GM23338 (cell line): Measurements from ENCODE around the gene PLEKHG5. TPM values are rescaled to one million over a fixed set of nuclear protein-coding genes. Genes with fewer than 3 reads are reported as not detected.
A peak's percentile ranks its signal among the peaks of the same experiment; 100 is the strongest.

Experiments used
- ATAC-seq: fragments of 200-7000 bp; cut with Tn5 transposase; 3 replicates; pipeline ENCODE4 v1.9.1; 2020
- DNase-seq: peaks from one replicate; pipeline ENCODE4 v3.0.0-alpha.2; 2015; ENCODE audit warnings: low spot score
- H2AFZ ChIP-seq: fragments of 200-600 bp; sonication (generic); 2 replicates; pipeline ENCODE4 v1.8.0; 2016; ENCODE audit warnings: antibody characterized with exemption, mild to moderate bottlenecking, moderate library complexity
- H3F3A ChIP-seq: fragments of 200-600 bp; sonication (generic); replicated peaks from 2 replicates; pipeline ENCODE4 v1.8.0; 2017; ENCODE audit warnings: antibody characterized with exemption, mixed run types, low read depth
- H3K27ac ChIP-seq: fragments of 200-600 bp; sonication (generic); 2 replicates; pipeline ENCODE4 v1.6.1; 2016; ENCODE audit warnings: low read depth
- H3K27me3 ChIP-seq: fragments of 200-600 bp; sonication (generic); 2 replicates; pipeline ENCODE4 v1.8.0; 2016; ENCODE audit warnings: mild to moderate bottlenecking, mixed run types, moderate library complexity; ENCODE audit not compliant: insufficient read depth
- H3K36me3 ChIP-seq: fragments of 200-600 bp; sonication (generic); 2 replicates; pipeline ENCODE4 v1.8.0; 2016; ENCODE audit warnings: mild to moderate bottlenecking; ENCODE audit not compliant: insufficient read depth
- H3K4me1 ChIP-seq: fragments of 200-600 bp; sonication (generic); 2 replicates; pipeline ENCODE4 v1.8.0; 2016; ENCODE audit warnings: mild to moderate bottlenecking, moderate library complexity; ENCODE audit not compliant: insufficient read depth
- H3K4me2 ChIP-seq: fragments of 200-600 bp; sonication (generic); 2 replicates; pipeline ENCODE4 v1.7.1; 2017; ENCODE audit warnings: mixed run types
- H3K4me3 ChIP-seq: fragments of 200-600 bp; sonication (generic); 2 replicates; pipeline ENCODE4 v1.6.1; 2016; ENCODE audit warnings: mixed run types
- H3K79me2 ChIP-seq: fragments of 200-600 bp; sonication (generic); replicated peaks from 2 replicates; pipeline ENCODE4 v1.8.0; 2017; ENCODE audit warnings: mild to moderate bottlenecking; ENCODE audit not compliant: insufficient read depth
- H3K9me2 ChIP-seq: fragments of 200-600 bp; sonication (generic); 2 replicates; pipeline ENCODE4 v1.8.0; 2017; ENCODE audit not compliant: insufficient read depth
- H4K20me1 ChIP-seq: fragments of 200-600 bp; sonication (generic); replicated peaks from 2 replicates; pipeline ENCODE4 v1.8.0; 2017; ENCODE audit warnings: mild to moderate bottlenecking; ENCODE audit not compliant: insufficient read depth
- H3K27ac Mint-ChIP-seq: 2 replicates; pipeline ENCODE4 v1.8.0; 2020; ENCODE audit warnings: inconsistent platforms, mild to moderate bottlenecking, moderate library complexity, mixed read lengths
- H3K27me3 Mint-ChIP-seq: 3 replicates; pipeline ENCODE4 v1.8.0; 2022; ENCODE audit warnings: low read depth, mild to moderate bottlenecking, moderate library complexity, mixed read lengths, inconsistent platforms; ENCODE audit not compliant: insufficient read depth, poor library complexity
- H3K36me3 Mint-ChIP-seq: 3 replicates; pipeline ENCODE4 v1.8.0; 2021; ENCODE audit warnings: low read depth, mild to moderate bottlenecking, inconsistent platforms, moderate library complexity, mixed read lengths
- H3K4me1 Mint-ChIP-seq: 3 replicates; pipeline ENCODE4 v1.8.0; 2020; ENCODE audit warnings: mild to moderate bottlenecking, inconsistent platforms, mixed read lengths
- H3K4me3 Mint-ChIP-seq: 3 replicates; pipeline ENCODE4 v1.8.0; 2021; ENCODE audit warnings: moderate library complexity, mild to moderate bottlenecking, inconsistent platforms, mixed read lengths
- H3K9me3 Mint-ChIP-seq: 3 replicates; pipeline ENCODE4 v1.8.0; 2020; ENCODE audit warnings: moderate library complexity, mild to moderate bottlenecking, inconsistent platforms, mixed read lengths
- CREB1 ChIP-seq: fragments of 250-450 bp; sonication (Bioruptor Pico); IDR thresholded peaks from 2 replicates; pipeline ENCODE4 v1.5.0; 2020; ENCODE audit warnings: low read depth, mild to moderate bottlenecking, moderate library complexity
- EZH2 ChIP-seq: fragments of 200-600 bp; sonication (generic); IDR thresholded peaks from one replicate; pipeline ENCODE4 v1.8.0; 2017; ENCODE audit warnings: antibody characterized with exemption, mild to moderate bottlenecking, low read depth; ENCODE audit not compliant: unreplicated experiment
- EZH2phosphoT487 ChIP-seq: fragments of 200-600 bp; sonication (generic); IDR thresholded peaks from one replicate; pipeline ENCODE4 v1.8.1; 2018; ENCODE audit warnings: antibody characterized with exemption; ENCODE audit not compliant: unreplicated experiment
- JUNB ChIP-seq: IDR thresholded peaks from one replicate; pipeline ENCODE4 v1.6.1; 2016; ENCODE audit warnings: antibody characterized with exemption; ENCODE audit not compliant: unreplicated experiment
- NANOG ChIP-seq: IDR thresholded peaks from 2 replicates; pipeline ENCODE4 v1.6.1; 2016; ENCODE audit warnings: antibody characterized with exemption, borderline replicate concordance
- POLR2AphosphoS5 ChIP-seq: IDR thresholded peaks from 2 replicates; pipeline ENCODE4 v1.6.1; 2016; ENCODE audit warnings: antibody characterized with exemption, low read depth
- STAT1 ChIP-seq: IDR thresholded peaks from one replicate; pipeline ENCODE4 v1.6.1; 2016; ENCODE audit warnings: antibody characterized with exemption; ENCODE audit not compliant: unreplicated experiment
- ZNF114 ChIP-seq: fragments of 250-450 bp; sonication (Bioruptor Pico); IDR thresholded peaks from 2 replicates; pipeline ENCODE4 v1.5.0; 2020; ENCODE audit warnings: mild to moderate bottlenecking, moderate library complexity
- ZNF331 ChIP-seq: fragments of 250-450 bp; sonication (Bioruptor Pico); IDR thresholded peaks from 2 replicates; pipeline ENCODE4 v1.5.0; 2020; ENCODE audit warnings: low read depth, mild to moderate bottlenecking, moderate library complexity
- polyA plus RNA-seq: library from polyadenylated mRNA; unstranded; fragments of >200 nt; fragmentation: Nextera tagmentation; extraction: Ambion mirVana; gene quantifications from 2 replicates; pipeline ENCODE4 v1.2.1, GENCODE V29; 2016
- total RNA-seq: library from RNA; depleted of rRNA; stranded (reverse); fragments of >200 nt; shearing (Covaris generic); gene quantifications from 2 replicates; pipeline ENCODE4 v1.2.3, GENCODE V29; 2014
- TF ChIP-seq, protein P1 (sequence below): fragments of 250-450 bp; sonication (Bioruptor Pico); IDR thresholded peaks from 2 replicates; pipeline ENCODE4 v1.5.0; 2020; ENCODE audit warnings: mild to moderate bottlenecking, moderate library complexity
- TF ChIP-seq, protein P2 (sequence below): IDR thresholded peaks from one replicate; pipeline ENCODE4 v1.6.1; 2018; ENCODE audit warnings: antibody characterized with exemption; ENCODE audit not compliant: unreplicated experiment
- TF ChIP-seq, protein P3 (sequence below): IDR thresholded peaks from 2 replicates; pipeline ENCODE4 v1.6.1; 2016; ENCODE audit warnings: antibody characterized with exemption
- TF ChIP-seq, protein P4 (sequence below), 2 experiments: fragments of 200-600 bp in 1 of 2; sonication (generic) in 1 of 2; conservative IDR thresholded peaks; 2 replicates each; pipeline versions ENCODE4 v1.5.1 to v1.6.1; 2016 to 2017; ENCODE audit warnings: antibody characterized with exemption in 2 of 2, low read depth in 2 of 2, mild to moderate bottlenecking in 2 of 2, moderate library complexity in 1 of 2

PLEKHG5 gene
- total and polyA plus RNA-seq, 2 experiments from 2014 or later = 9.0 to 26.4 TPM

DNA sequence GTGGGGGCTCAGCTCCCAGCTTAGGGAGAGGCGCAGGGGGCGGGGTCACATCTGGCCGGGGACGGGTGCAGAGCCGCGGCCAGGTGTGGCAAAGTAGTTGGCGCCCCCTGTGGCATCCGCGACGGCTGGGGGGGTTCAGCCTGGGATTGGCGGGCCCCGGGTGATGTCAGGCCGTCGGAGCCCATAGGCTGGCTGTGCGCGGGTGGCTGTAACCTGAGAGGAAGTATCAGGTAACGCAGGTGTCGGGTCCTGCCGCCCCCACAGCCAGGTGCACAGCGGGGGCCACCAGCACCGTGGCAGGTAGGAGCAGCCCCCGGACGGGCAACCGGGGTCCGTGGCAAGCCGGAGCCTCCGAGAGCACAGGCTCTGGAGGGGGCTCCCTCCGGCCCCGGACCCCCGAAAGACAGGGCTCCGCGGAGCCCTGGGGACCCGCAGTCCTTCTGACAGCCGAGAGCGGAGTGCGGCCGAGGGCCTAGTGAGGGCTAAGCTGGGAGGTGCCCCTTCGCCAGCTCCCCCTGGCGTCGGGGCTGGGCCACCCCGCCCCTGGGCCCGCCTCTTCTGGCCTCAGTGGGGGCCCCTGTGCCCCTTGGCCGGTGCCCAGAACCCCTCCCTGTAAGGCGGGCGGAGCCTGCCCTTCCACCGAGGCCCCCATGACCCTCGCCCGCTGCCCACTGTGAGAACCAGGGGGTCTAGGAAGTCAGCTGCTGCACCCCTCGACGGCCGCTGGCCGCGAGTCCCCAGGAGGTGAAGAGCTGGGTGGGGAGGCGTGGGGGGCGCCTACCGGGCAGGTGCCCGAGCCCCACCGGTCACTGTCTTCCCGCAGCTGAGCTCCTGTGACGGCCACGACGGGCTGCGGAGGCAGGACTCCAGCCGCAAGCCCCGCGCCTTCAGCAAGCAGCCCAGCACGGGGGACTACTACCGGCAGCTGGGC is 43.4 kb downstream of the PLEKHG5 start:
- Histone ChIP-seq H3K9me2 (no peaks in the 10 kb centered on the region), H3K27me3 (peaks cover 7% of the 10 kb centered on the region; the same call in 1 of the 2 replicates), H2AFZ (no peak overlapping the region), H3K79me2 (no peaks in the 10 kb centered on the region), H3K4me1 (peaks cover 7% of the 10 kb centered on the region; the same call in 1 of the 2 replicates), H3K4me3 (peak overlapping the region; percentile 70), H3K4me2 (peak overlapping the region; percentile 84), H3K27ac (0 out of 2 replicates have a peak overlapping the region, but pooled peaks have one; percentile 72), H3F3A (peaks cover 4% of the 10 kb centered on the region; the same call in 1 of the 2 replicates), H4K20me1 (no peaks in the 10 kb centered on the region), H3K36me3 (no peaks in the 10 kb centered on the region)
- Mint-ChIP-seq H3K36me3 (peaks cover 2% of the 10 kb centered on the region; the same call in 1 of the 3 replicates), H3K27ac (peak overlapping the region; percentile 52), H3K4me1 (peaks cover 29% of the 10 kb centered on the region), H3K4me3 (peak overlapping the region; percentile 74), H3K9me3 (no peaks in the 10 kb centered on the region), H3K27me3 (peaks cover 22% of the 10 kb centered on the region)
- TF ChIP-seq NANOG (no peak), STAT1 (no peak), CREB1 (peak; percentile 74), JUNB (no peak), ZNF114 (CRISPR knock-in tag) (no peak), ZNF331 (no peak), POLR2AphosphoS5 (peak; percentile 53; the same call in 1 of the 2 replicates), EZH2phosphoT487 (no peak), EZH2 (no peak)
- TF ChIP-seq, protein P1, sequence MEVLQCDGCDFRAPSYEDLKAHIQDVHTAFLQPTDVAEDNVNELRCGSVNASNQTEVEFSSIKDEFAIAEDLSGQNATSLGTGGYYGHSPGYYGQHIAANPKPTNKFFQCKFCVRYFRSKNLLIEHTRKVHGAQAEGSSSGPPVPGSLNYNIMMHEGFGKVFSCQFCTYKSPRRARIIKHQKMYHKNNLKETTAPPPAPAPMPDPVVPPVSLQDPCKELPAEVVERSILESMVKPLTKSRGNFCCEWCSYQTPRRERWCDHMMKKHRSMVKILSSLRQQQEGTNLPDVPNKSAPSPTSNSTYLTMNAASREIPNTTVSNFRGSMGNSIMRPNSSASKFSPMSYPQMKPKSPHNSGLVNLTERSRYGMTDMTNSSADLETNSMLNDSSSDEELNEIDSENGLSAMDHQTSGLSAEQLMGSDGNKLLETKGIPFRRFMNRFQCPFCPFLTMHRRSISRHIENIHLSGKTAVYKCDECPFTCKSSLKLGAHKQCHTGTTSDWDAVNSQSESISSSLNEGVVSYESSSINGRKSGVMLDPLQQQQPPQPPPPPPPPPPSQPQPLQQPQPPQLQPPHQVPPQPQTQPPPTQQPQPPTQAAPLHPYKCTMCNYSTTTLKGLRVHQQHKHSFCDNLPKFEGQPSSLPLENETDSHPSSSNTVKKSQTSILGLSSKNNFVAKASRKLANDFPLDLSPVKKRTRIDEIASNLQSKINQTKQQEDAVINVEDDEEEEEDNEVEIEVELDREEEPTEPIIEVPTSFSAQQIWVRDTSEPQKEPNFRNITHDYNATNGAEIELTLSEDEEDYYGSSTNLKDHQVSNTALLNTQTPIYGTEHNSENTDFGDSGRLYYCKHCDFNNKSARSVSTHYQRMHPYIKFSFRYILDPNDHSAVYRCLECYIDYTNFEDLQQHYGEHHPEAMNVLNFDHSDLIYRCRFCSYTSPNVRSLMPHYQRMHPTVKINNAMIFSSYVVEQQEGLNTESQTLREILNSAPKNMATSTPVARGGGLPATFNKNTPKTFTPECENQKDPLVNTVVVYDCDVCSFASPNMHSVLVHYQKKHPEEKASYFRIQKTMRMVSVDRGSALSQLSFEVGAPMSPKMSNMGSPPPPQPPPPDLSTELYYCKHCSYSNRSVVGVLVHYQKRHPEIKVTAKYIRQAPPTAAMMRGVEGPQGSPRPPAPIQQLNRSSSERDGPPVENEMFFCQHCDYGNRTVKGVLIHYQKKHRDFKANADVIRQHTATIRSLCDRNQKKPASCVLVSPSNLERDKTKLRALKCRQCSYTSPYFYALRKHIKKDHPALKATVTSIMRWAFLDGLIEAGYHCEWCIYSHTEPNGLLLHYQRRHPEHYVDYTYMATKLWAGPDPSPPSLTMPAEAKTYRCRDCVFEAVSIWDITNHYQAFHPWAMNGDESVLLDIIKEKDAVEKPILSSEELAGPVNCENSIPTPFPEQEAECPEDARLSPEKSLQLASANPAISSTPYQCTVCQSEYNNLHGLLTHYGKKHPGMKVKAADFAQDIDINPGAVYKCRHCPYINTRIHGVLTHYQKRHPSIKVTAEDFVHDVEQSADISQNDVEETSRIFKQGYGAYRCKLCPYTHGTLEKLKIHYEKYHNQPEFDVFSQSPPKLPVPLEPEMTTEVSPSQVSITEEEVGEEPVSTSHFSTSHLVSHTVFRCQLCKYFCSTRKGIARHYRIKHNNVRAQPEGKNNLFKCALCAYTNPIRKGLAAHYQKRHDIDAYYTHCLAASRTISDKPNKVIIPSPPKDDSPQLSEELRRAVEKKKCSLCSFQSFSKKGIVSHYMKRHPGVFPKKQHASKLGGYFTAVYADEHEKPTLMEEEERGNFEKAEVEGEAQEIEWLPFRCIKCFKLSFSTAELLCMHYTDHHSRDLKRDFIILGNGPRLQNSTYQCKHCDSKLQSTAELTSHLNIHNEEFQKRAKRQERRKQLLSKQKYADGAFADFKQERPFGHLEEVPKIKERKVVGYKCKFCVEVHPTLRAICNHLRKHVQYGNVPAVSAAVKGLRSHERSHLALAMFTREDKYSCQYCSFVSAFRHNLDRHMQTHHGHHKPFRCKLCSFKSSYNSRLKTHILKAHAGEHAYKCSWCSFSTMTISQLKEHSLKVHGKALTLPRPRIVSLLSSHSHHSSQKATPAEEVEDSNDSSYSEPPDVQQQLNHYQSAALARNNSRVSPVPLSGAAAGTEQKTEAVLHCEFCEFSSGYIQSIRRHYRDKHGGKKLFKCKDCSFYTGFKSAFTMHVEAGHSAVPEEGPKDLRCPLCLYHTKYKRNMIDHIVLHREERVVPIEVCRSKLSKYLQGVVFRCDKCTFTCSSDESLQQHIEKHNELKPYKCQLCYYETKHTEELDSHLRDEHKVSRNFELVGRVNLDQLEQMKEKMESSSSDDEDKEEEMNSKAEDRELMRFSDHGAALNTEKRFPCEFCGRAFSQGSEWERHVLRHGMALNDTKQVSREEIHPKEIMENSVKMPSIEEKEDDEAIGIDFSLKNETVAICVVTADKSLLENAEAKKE (CRISPR knock-in tag) = no peak
- TF ChIP-seq, protein P2, sequence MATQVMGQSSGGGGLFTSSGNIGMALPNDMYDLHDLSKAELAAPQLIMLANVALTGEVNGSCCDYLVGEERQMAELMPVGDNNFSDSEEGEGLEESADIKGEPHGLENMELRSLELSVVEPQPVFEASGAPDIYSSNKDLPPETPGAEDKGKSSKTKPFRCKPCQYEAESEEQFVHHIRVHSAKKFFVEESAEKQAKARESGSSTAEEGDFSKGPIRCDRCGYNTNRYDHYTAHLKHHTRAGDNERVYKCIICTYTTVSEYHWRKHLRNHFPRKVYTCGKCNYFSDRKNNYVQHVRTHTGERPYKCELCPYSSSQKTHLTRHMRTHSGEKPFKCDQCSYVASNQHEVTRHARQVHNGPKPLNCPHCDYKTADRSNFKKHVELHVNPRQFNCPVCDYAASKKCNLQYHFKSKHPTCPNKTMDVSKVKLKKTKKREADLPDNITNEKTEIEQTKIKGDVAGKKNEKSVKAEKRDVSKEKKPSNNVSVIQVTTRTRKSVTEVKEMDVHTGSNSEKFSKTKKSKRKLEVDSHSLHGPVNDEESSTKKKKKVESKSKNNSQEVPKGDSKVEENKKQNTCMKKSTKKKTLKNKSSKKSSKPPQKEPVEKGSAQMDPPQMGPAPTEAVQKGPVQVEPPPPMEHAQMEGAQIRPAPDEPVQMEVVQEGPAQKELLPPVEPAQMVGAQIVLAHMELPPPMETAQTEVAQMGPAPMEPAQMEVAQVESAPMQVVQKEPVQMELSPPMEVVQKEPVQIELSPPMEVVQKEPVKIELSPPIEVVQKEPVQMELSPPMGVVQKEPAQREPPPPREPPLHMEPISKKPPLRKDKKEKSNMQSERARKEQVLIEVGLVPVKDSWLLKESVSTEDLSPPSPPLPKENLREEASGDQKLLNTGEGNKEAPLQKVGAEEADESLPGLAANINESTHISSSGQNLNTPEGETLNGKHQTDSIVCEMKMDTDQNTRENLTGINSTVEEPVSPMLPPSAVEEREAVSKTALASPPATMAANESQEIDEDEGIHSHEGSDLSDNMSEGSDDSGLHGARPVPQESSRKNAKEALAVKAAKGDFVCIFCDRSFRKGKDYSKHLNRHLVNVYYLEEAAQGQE = no peak
- TF ChIP-seq, protein P3, sequence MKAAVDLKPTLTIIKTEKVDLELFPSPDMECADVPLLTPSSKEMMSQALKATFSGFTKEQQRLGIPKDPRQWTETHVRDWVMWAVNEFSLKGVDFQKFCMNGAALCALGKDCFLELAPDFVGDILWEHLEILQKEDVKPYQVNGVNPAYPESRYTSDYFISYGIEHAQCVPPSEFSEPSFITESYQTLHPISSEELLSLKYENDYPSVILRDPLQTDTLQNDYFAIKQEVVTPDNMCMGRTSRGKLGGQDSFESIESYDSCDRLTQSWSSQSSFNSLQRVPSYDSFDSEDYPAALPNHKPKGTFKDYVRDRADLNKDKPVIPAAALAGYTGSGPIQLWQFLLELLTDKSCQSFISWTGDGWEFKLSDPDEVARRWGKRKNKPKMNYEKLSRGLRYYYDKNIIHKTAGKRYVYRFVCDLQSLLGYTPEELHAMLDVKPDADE = no peak
- TF ChIP-seq, protein P4, sequence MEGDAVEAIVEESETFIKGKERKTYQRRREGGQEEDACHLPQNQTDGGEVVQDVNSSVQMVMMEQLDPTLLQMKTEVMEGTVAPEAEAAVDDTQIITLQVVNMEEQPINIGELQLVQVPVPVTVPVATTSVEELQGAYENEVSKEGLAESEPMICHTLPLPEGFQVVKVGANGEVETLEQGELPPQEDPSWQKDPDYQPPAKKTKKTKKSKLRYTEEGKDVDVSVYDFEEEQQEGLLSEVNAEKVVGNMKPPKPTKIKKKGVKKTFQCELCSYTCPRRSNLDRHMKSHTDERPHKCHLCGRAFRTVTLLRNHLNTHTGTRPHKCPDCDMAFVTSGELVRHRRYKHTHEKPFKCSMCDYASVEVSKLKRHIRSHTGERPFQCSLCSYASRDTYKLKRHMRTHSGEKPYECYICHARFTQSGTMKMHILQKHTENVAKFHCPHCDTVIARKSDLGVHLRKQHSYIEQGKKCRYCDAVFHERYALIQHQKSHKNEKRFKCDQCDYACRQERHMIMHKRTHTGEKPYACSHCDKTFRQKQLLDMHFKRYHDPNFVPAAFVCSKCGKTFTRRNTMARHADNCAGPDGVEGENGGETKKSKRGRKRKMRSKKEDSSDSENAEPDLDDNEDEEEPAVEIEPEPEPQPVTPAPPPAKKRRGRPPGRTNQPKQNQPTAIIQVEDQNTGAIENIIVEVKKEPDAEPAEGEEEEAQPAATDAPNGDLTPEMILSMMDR (conservative IDR thresholded peaks at IDR 0.05; ENCODE audit: low read depth in 2 of 2) = peak; percentile 24 to 53; a peak in 3 of 4 replicates
- ATAC-seq (peak; percentile 76), DNase-seq (peak; percentile 97)
